AG04449 (cell line): ENCODE results near the gene SHROOM2.

Source experiments
- CTCF ChIA-PET: fragments of 350-600 bp; formaldehyde crosslinking; extraction: SDS; loops from one replicate; lab custom pipeline; 2021; ENCODE audit warnings: antibody characterized with exemption; lab: Yijun Ruan, JAX
- POLR2A ChIA-PET: fragments of 400-600, 350-600 bp; formaldehyde crosslinking; extraction: SDS; loops from one replicate; lab custom pipeline; 2020; ENCODE audit warnings: antibody characterized with exemption, inconsistent platforms; lab: Yijun Ruan, JAX
- DNase-seq: peaks from one replicate; pipeline ENCODE4 v3.0.0-alpha.2; 2010; ENCODE audit warnings: low read depth, low spot score
- H3K4me3 ChIP-seq: 2 replicates; pipeline ENCODE4 v1.5.1; 2011; ENCODE audit warnings: low read depth, mild to moderate bottlenecking, control low read depth, low read length
- CTCF ChIP-seq: IDR thresholded peaks from one replicate; pipeline ENCODE4 v1.5.1; 2011; ENCODE audit warnings: mild to moderate bottlenecking, moderate library complexity, low read length, control low read depth, inconsistent platforms; ENCODE audit not compliant: insufficient read depth; ENCODE audit errors: missing control alignments

Gene SHROOM2

GRCh38 chrX:9907645-9908387 lies 121.6 kb downstream of the SHROOM2 start:
- CTCF ChIA-PET, result no interaction called here
- no peak overlapping the region for H3K4me3 ChIP-seq
- no peak for DNase-seq
- TF ChIP-seq CTCF, result no peak
- POLR2A ChIA-PET, result interaction anchor here (1.2 kb wide), 1 partner anchor 10 kb away, joined by 3 read pairs; no protein-coding TSS in a partner anchor

- no peak for TF ChIP-seq CTCF
- ChIA-PET POLR2A (no interaction called here), CTCF (no interaction called here)
- no peak overlapping the region for H3K4me3 ChIP-seq
- DNase-seq, result no peak
Measured at GRCh38 chrX:9909254-9909653, 123.0 kb downstream of the SHROOM2 start.

- POLR2A ChIA-PET, result no interaction called here
- CTCF ChIA-PET, result interaction anchor here (1.4 to 1.6 kb wide), 2 partner anchors 8 to 38 kb away, joined by 3 to 4 read pairs; no protein-coding TSS in a partner anchor
- DNase-seq, result no peak
- H3K4me3 ChIP-seq, result no peak overlapping the region
- no peak for TF ChIP-seq CTCF
Measured at GRCh38 chrX:9911487-9911886, 125.3 kb downstream of the SHROOM2 start.

GRCh38 chrX:9912351-9913145 lies 126.3 kb downstream of the SHROOM2 start:
- no peak for TF ChIP-seq CTCF
- no peak for DNase-seq
- H3K4me3 ChIP-seq, result peak overlapping the region; percentile 6; the same call in 1 of the 2 replicates
- CTCF ChIA-PET, result interaction anchor here (1.4 to 1.6 kb wide), 2 partner anchors 9 to 39 kb away, joined by 3 to 4 read pairs; no protein-coding TSS in a partner anchor
- POLR2A ChIA-PET, result no interaction called here

GRCh38 chrX:9913146-9913433 lies 126.9 kb downstream of the SHROOM2 start:
- POLR2A ChIA-PET, result no interaction called here
- no peak for DNase-seq
- TF ChIP-seq CTCF, result no peak
- CTCF ChIA-PET, result interaction anchor here (1.4 to 1.6 kb wide), 2 partner anchors 10 to 40 kb away, joined by 3 to 4 read pairs; no protein-coding TSS in a partner anchor
- H3K4me3 ChIP-seq, result no peak overlapping the region

GRCh38 chrX:9917861-9918260 lies 131.6 kb downstream of the SHROOM2 start:
- TF ChIP-seq CTCF, result no peak
- CTCF ChIA-PET, result no interaction called here
- POLR2A ChIA-PET, result no interaction called here
- H3K4me3 ChIP-seq, result no peak overlapping the region
- DNase-seq, result no peak
